Stimulated activated naive CD4-positive, alpha-beta T cell (primary cell): ENCODE data around the gene ABCC8.

Experiments used
- DNase-seq, 6 experiments: peaks; one replicate each; lab custom pipeline; 2025; lab: John Stamatoyannopoulos, UW

The ABCC8 gene

DNA sequence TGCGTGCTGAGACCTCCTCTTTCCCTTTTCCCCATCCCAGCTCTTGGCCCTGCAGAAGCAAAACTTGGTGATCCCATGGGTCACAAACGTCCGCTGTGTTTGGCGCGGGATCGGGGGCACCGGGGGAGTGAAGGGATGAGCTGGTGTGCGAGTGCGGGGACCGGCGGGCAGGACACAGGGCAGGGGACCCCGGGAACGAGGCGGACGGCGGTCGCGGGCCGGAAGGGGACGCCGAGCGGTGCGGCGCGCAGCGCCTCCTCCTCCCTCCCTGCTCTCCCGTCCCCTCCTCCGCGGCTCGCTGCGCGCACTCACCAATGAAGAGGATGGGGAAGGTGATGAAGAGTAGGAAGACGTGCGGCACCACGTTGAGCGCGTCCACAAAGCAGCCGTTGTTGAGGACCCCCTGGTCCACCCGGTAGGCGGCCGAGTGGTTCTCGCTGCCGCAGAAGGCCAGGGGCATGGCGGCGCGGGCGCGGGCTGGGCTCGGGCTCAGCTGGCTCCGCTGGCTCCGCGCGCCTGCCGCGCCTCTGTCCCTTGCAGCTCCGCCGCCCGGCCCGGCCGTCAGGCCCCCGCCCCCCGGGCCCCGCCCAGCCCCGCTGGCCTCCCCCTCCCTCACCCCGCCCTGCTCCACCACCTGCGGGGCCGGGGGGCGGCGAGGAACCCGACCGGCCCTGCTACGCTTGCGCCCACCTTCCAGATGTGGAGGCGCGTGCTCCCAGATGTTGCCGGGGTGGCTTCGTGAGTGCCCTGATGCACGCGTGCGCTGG is at the start of gene ABCC8:
TSS of gene ABCC8 (minus strand) at position 529 of the 767 bp plus-strand sequence. CDS start at position 460, 69 bp downstream.
- DNase-seq, result no peak

DNA sequence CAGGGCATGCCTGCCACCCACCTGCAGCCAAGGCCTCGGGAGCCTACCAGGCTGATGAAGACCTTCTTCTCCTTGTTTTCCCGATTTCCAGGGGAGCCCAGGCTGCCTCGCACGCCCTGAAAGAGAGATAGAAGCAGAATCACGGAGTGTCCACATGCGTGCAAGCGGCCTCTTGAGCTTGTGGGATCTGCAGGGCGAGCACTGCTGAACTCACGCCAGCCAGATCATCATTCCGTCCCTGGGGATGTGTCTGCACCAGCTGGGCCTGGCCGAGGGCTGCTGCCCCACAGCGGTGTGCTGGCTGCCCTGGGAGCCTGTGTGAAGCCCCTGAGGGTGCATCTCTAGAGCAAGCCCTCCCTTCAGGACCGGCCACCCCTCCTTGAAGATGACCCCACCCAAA is 49.7 kb upstream of the ABCC8 start:
- DNase-seq, result no peak

DNA sequence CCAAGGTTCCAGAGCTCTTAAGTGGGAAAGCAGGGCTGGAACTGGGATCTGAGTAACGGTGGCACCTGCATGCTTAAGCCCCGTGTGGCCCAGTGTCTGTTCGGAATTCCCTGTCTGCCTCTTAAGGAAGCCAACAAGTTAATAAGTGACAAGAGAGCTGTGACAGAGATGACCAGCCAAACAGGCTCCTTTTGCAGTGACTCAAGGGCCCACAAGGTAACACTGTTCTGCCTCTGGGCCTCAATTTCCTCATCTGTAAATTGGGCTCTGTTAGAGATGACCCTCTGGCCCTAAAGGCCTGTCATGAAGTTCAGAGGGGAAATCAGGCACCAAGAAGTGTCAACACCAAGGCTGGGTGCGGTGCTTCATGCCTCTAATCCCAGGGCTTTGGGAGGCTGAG is 48.9 kb upstream of the ABCC8 start:
- no peak for DNase-seq

DNA sequence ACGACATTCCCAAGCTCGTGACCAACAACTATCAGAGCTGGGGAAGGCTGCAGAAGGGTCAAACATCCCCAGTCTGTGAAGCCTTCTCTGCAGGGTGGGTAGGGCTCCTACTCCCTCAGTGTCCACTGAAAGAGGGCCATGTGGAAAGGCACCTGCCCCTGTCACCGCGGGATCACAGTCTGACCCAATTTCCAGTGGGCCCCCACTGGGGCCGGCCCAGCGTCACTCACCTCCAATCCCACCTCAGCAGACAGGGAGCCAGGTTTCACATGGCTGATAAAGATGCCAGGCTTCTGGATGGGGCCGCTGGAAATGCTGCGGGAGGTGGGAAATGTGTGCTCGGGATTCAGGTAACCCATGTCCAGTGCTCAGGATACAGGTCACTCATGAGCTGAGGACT is 47.6 kb upstream of the ABCC8 start:
- DNase-seq, result no peak

DNA sequence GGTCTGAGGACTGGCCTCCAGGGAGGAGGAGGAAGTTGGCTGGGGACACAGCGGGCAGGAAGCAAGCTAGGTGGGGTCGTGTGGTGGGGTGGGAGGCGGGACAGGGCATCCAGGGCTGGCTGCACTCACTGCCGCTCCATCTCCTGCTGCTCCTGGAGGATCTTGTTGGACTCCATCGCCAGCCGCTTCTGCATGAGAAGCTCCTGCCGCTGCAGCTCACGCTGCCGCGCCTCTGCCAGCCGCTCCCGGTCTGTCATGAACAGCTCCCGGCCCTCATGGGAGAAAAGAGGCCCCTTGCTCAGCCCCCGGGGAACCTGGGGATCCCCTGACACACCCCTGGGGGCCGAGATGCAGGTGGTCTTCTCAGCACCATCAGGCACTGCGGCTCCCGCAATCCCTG is 46.0 kb upstream of the ABCC8 start:
- no peak for DNase-seq

DNA sequence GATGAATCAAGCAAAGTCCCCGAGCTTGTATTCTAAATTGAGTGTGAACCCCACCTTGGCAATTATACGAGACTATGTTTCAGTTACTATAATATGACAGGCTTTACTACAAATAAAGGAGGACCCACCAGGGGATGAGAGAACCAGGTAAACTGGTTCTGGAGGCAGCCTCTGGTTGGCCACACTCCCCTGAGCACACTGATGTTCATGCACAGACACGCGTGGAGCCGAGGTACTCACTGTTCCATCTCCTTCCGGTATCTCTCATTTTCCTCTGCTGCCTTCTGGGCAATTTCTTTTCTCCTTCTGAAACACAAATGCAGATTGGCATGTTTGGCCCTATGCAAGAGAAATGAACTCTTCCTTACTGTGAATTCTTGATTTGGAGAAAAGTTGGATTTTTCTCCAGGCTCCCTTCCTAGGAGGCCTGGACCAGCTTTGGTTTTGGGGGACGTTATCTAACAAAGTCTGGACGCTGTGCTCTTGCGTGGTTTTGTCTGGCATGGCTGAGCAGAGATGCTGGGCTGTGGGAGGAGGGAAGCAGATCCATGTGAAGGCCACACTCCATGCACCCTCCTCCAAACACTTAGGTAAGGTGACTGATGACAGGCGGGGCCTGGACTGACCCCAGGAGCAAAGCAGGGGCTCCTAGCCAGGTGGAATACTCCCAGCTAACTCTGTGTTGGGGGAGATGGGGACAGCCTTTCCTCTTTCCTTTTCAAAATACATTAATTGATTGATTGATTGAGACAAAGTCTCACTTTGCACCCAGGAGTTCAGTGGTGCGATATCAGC is 44.7 kb upstream of the ABCC8 start:
- DNase-seq, result no peak

DNA sequence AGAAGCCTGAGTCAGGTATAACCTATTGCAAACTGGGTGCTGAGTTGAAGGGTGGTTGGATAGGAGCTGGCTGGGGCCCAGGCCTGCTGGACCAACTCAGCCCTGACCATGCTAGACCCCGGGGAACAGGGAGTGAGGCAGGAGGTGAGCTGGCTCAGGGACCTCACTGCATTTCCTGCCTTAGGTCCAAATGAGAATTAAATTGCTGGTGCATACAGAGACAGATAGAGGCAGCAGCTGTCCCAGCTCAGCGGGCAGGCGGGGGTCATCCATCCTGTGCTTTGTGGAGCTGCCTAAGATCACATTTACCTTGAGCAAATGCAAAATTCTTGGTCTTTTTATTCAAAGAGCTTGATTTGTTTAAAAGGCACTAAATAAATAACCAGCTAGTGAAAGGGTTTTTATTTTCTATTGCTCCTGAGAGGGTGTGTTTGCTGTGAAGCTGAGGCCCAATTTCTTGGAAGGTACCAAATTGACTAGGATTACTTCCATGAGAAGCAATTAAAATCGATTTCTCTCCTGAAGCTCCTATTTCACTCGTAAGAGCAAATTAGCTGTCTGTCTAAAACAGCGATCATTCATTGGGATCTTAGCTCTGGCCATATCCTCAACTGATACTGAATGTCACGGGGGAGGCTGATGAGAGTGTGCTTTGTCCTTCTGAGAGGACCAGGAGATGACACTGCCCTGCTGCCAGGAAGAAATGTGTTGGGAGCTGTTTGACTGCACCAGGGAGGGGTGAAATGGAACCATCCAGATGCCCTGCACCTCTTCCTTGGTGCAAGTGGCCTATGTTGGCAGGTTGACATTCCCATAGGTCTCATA is 42.6 kb upstream of the ABCC8 start:
- no peak for DNase-seq

DNA sequence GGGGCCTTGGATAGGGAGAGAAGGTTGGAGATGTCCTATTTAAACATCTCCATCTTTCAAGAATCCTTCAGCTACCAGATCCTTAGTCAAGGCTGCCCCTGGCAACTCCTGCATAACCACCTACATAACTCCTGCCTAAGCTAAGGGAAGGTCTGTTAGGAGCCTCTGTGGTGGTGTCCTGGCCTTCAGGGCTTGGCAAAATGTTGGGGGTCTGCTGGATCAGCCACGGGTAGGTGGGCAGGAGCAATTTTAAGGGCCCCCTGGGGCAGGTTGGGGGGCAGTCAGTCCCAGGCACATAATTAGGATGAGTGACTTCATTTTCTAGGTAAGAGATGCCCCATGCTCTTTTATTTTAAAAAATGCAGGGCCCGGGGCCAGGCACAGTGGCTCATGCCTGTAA is 41.7 kb upstream of the ABCC8 start:
- DNase-seq, result no peak

DNA sequence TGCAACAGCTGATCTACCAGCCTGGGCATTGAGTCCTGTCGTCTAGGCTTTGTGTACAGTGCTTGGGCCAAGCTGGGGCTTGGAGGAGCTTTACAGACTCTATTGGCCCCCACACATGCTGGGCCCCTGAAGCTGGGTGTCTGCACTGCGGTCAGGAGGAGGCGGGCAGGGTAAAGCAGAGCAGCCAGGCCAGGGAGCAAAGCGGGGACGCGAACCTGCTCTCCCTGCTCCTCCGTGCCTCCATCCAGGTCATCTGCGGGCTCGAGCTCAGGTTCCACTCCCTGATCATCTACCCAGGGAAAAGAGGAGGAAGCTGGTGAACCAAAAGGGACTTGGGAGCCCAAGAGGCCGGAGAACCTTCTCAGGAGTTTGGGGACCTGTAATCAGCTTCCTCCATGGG is 40.5 kb upstream of the ABCC8 start:
- no peak for DNase-seq

DNA sequence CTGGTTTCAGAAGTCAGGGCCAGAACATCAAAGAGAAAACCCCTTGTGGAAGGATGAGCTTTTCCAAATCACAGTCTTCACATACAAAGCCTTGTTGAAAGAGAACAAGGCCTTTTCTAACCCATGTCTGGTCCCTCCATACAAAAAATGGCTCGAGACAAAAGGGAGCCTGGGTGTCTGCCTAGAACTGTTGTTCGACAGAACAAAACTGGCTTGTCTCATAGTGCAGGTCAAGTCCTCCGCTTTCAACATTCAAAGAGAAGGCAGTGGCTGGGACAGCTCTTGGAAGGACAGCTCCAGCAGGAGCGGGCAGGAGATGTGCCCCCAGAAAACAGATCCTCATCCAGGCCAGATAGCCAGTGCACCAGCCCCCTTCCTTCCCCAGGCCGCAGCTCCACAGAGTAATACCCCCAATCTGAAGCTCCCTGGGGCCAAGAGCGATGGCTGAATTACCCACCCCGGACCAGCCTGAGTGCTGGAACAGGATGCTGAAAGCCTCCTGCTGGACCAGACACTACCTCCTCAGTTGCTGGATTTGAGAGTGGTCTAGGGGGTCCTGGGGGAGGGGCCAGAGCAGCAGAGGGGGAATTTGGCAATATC is 40.0 kb upstream of the ABCC8 start:
- DNase-seq, result no peak

DNA sequence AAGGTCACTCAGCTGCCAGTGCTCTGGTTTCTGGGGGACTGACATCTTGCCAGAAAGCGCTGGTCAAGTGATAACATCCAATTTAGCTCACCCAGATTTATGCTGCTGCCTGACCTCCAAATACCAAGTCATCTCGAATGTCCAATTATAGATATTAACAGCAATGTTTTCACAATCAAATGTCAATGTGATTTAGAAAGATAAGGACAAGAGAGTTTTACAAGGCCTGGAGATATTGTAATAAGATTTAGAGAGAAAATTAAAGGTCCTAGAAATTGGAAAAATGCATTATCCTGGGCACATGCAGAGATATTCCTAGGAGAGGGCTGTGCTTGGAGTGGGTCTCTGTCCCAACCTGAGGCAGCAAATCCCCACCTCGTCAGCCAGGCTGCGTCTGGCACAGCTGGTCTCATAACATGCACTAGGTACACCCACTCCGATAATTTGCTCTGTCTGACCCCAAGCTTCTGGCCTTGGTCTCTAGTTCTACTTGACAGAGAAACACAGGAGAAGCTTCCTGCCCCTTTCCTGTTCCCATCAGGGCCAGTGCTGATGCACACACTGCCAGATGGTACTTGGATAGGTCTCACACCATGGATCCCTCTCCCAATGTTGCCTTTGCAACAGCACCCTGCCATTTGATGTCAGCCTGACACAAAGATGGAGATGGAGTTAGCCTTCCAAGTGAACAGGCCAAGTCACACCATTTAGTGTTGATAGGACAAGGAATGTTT is 39.0 kb upstream of the ABCC8 start:
- DNase-seq, result no peak

DNA sequence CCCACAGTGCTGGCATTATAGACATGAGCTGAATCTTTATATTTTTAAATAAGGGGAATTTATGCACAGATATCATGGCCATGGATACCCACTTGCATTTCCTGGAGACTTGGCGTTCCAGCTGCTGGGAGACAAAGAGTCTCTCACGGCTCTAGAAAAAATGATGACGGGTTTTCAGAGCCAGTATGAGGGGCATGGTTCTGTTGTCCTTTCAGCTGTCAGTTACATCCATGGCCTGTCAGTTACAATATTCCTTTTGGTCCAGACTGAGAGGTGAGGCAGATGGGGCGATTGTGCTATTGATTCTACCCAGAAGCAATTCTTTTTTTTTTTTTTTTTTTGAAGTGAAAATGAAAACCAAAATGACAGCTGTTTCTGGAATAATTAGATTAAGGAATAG is 37.8 kb upstream of the ABCC8 start:
- DNase-seq, result no peak

DNA sequence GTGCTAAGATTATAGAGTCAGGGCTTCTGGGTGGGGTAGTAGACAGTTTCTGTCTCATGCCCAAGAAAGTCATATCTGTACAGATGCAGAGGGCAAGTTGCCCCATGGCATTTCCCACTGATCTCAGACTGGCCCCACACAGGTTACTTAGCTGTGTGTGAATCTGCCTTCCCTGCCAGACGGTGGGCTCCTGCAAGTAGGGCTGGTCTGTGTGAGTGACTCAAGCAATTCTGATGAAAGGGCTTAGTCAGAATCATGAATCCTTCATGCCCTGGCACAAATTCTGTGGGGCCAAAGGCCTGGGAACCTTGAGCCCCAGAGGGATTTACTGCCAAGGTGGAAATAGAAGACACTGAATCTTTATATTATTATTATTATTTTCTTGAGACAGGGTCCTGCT is 37.2 kb upstream of the ABCC8 start:
- no peak for DNase-seq

DNA sequence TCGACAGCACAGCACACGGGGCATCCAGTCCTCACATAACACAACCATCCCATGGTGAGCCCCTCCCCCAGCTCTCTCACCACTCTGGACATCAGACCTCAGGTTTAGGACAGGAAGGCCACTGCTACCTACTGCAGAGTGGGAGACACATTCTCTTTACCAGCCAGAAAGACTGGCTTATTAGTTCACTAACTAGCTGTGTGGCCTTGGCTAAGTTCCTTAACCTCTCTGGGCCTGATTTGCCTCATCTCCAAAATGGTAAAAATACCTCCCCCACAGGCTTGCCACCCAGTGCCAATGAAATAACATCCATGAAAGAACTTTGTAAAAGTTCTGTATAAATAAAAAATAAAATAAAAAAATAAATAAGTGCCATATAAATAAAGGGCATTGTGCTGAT is 35.5 kb upstream of the ABCC8 start:
- no peak for DNase-seq

DNA sequence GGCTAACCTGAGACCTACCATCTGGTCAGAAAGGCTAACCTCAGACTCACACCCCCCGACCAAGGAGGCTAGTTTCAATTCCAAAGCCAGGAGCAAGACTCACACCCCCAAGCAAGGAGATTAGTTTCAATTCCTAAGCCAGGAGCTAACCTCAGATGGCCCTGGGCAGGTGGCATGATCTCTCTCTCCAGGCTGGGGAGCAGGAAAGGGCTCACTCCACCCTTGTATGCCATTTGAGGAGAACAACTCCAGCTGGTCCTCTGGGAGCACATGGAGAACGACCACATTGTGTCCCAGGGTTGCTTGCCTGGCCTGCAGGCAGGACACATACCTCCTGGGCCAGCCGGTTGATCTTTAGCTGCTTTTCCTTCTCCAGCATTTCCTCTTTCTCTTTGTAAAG is 34.9 kb upstream of the ABCC8 start:
- no peak for DNase-seq

DNA sequence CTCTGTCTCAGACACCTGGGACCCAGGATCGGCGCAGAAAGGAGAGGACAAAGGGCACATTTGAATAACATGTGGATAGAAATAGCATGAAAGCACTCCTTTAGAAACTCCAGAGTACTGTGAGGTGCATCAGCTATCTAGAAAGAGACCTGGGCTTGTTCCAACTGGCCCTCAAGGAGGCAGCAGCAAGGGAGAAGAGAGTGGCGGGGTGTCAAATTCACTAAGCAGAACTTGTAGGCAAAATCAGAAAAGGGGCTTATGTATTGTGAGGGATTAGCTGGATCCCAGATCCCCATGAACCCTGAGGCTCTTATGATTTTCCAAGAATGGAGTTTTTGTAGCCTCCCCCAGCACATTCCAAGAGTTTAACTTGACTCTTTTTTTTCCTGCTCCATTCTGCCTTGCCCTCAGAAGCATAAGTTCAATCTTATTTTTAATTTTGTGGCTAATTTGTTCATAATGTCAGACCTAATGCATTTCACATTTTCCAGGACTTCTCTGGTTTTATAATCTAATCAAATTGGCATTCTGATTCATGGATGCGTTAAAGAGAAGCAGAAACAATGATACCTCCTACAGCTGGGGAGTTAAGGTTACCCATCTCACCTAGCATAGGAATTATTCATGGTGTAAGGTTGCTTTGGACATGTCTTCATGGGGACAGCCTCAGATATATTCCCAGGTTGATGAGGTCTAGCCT is 34.0 kb upstream of the ABCC8 start:
- DNase-seq, result no peak

DNA sequence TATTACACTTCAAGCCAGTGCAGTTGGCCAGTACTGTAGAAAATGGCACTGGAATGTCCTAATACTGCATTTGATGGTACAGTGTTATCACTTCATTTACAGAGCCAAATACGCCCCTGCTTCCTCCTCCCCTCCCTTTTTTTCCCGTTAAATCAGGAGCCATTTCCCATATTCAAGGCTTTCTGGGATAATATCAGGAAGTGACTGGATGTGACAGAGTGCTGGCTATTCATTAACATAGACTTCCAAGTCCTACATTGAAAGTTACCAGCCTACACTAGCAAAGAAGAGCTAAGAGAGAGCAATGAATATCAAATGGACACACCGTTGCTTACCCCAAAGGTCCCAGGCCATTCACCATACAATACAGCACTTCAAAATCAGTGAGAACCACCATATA is 32.1 kb upstream of the ABCC8 start:
- no peak for DNase-seq

DNA sequence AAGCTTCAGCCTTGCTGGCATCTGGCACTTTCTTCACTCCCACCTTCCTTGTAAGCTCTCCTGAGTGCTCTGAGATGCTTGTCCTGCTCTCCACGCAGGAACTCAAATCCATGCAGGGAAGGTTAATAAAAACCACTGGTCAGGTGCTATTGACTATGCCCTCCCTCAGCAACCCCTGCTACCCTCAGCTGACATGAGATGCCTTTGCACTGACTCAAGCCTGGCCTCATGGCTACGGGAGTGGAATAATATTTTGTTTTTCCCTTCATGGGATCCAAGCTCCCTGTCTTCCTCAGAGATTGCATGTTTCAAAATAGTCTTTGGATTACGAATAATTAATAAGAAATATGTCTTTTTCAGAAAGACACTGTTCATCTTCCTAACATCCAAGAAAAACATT is 31.7 kb upstream of the ABCC8 start:
- no peak for DNase-seq

DNA sequence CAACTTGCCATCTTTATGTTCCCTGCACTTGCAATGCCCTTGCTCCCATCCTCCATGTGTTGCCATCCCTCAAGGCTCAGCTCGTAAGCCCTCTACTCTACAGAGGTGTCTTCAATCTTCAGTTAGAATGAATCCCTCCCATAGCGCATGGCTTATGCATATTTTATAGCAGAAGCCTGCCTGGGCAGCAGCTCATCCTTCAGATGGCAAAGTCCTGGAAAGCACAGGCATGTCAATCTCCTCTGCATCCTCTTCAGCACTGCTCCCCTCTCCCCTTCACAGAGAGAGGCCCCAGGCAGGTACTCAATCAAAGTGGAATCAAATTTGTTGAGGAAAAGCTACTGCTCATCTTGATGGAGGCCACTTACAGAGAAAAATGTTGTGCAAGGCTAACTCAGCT is 31.1 kb upstream of the ABCC8 start:
- no peak for DNase-seq

DNA sequence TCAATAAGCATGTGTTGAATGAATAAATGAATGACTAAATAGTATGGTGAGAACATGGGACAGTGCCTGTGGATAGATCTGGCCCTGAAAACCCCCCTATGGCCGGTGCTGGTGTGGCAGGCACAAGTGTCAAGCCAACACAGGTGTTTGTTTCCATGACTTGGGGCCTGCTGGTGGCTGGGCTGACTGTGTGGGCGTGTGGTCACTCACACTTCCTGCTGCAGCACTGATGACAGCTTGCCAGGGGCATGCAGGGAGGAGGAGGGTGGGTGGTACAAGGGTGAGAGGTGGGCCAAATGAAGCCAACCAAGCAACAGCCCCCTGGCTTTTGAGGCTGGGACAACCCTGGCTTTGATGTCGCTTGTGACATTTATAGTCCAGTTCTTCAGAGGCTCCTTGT is 30.3 kb upstream of the ABCC8 start:
- no peak for DNase-seq

DNA sequence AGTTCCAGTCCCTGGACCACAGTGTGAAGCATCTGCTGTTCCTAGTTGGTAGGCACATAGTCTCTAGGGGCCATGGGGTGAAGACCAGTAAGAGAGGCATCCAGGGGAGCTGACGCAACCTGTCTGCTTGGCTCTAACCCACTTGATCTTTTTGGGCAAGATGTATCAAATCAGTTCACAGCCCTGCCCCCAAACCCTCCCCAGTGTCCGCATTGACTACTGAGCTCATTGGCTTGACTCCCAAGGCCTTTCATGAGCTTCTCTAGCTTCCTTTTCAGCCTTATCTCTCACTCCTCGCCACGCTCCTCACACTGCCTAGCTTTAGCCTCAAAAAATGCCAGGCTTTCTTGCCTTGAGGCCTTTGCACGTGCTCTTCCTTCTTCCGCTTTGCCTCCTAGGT is 29.7 kb upstream of the ABCC8 start:
- no peak for DNase-seq
